ENCODE results near the gene PIK3AP1. TPM values are rescaled to one million over a fixed set of nuclear protein-coding genes. Genes with fewer than 3 reads are reported as not detected.
"Not testable (repeated sequence)": the region's sequence is repeated elsewhere in the genome, so short reads cannot be mapped to it uniquely, and the experiment has no call there.

PIK3AP1 gene
- total RNA-seq, 2 donors from 2014 or later: 0.87 to 9.1 TPM

DNA sequence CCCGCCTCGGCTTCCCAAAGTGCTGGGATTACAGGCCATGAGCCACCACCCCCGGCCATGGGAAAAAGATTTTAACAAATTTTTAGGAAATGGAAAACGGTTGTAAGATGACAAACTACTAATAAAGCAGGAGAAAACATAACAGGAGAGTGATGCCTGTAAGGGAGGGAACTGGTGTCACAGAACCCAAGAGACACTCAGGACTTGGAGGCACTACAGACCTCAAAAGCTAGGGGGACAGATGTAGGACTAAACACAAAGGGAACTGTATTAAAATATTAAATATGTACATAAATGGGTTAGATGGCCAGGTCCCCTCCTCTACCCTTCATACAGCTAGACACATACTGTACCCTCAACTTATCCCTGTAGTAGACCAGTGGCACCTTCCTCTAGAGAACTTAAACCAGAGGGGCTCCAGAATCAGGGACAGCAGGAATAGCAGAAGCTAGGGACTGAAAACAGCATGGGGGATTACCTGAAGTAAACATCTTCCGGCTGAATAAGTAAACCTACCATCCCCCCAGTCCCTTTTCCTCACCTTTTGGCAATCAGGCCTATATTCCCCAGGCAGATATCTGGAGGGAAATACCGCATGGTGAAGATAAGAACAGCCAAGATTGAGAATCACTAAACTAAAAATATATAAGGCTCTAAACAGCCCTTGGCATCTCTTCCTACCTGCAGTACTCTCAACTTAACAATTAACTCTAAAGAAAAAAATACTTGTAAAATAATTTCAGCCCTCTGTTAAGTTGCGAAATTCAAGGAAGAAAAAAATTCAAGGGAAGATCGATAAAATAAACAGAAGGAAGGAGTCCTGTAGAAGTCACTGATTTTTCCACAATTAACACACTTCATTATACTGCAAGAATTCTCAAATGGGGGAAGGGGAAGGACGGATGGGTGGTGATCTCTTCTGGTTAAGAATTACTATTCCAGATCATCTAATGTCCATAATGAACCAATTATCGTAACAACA is 149.0 kb downstream of the PIK3AP1 start:
- no peak overlapping the region for H3K27ac Mint-ChIP-seq
- ATAC-seq (no peak), DNase-seq (ENCODE audit: low spot score in 2 of 2) (no peak)
- H3K9me3 Mint-ChIP-seq: no peaks in the 10 kb centered on the region
- peaks cover 15 to 30% of the 10 kb centered on the region in 2 donors for H3K36me3 Mint-ChIP-seq

DNA sequence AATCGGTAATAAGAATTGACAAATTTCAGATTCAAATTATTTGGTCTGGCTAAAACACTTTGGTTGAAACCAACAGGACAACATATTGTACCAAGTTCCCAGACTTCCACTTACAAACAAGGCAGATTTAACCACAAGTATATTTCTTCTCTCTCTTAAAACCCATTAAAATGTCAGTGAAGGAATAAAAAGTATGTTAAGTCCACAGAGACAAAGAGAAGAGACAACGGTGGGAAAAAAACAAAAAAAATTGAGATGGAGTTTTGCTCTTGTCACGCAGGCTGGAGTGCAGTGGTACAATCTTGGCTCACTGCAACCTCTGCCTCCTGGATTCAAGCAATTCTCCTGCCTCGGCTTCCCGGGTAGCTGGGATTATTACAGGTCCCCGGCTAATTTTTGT is 149.8 kb downstream of the PIK3AP1 start:
- Mint-ChIP-seq H3K36me3 (peaks cover 15 to 29% of the 10 kb centered on the region in 2 donors), H3K9me3 (no peaks in the 10 kb centered on the region), H3K27ac (no peak overlapping the region)
- DNase-seq (ENCODE audit: low spot score in 2 of 2) (no peak), ATAC-seq (no peak)

DNA sequence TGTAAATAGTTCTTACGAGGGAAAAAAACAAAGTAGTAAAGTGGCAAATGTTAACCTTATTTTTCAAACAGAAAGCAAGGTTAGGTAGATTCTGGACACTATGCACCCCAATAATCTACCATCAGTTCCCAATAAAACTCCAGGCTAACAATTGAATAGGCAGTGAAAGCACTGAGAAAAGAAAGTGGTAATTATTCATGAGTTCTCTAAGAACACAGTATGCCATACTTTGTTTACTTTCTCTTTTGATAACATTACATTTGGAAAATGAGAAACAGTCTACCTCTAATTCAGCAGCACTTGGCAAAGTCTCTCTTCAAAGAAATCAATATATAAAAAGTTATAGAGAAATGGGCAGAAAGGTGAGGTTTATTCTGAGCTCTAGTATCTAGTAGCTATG is 151.9 kb downstream of the PIK3AP1 start:
- Mint-ChIP-seq H3K9me3 (no peaks in the 10 kb centered on the region), H3K36me3 (peaks cover 2 to 13% of the 10 kb centered on the region in 2 donors), H3K27ac (no peak overlapping the region)
- ATAC-seq (no peak), DNase-seq (ENCODE audit: low spot score in 2 of 2) (no peak)

DNA sequence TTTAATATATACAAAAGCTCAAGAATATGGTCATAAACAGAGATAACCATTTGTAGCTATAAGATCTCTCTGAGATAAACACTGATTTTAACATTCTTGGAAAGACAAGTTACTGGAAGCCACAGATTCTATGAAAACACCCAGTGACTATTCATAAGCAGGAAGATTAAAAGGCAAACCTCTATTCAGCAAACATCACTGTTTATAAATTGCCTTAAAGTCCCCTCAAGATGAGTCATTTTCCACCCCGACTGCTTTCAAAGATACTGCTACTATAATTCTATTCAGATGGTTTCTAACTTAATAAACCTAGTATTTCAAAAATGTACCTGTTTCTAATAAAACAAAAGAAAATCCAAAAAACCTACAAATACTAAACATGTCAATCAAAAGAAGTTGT is 154.5 kb downstream of the PIK3AP1 start:
- DNase-seq (ENCODE audit: low spot score in 2 of 2) (no peak), ATAC-seq (peak; percentile 26 to 80)
- Mint-ChIP-seq H3K9me3 (no peaks in the 10 kb centered on the region), H3K27ac (no peak overlapping the region), H3K36me3 (peaks cover 0 to 10% of the 10 kb centered on the region in 2 donors)

DNA sequence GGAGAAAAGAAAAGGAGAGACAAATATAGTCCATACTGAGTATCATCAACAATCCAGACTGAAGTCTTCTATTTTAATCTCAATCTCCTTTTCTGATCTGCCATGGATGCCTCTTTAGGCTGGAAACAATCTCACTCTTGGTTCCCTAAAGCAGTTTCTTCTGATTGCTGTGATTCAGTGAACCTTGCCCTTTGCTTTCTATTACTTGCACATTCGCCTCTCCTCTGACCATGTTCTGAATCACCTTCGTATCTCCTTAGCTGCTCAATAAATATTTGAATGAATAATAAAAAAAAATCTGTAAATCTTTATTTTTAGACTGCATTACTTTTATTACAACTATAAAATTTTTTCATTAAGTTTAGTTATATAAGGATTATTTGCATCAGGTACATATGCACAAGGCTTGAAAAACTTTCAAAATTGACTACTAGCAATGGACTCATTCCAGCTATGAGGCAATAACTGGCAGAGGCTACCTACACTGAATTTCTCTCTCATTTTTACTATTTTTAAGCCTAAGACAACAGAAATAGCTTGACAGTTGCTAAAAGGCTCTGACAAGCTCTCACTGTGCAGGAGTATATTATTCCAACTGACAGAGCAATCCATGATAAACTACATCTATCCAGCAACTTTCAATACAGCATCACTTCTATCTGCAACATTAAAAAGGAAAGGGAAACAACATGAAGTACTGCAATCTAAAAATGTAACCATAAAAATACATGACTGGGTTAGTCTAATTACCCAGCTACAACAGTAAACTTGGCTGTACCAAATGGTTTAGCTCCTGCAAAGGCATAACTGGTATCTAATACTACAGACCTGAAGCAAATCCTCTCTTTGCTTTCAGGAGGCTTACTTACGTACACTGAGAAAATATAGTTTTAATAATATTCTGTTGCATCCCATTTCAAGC is 159.1 kb downstream of the PIK3AP1 start:
- H3K36me3 Mint-ChIP-seq: peaks cover 9 to 19% of the 10 kb centered on the region in 2 donors
- H3K27ac Mint-ChIP-seq: no peak overlapping the region
- H3K9me3 Mint-ChIP-seq: no peaks in the 10 kb centered on the region
- no peak for DNase-seq (ENCODE audit: low spot score in 2 of 2)
- ATAC-seq: no peak

DNA sequence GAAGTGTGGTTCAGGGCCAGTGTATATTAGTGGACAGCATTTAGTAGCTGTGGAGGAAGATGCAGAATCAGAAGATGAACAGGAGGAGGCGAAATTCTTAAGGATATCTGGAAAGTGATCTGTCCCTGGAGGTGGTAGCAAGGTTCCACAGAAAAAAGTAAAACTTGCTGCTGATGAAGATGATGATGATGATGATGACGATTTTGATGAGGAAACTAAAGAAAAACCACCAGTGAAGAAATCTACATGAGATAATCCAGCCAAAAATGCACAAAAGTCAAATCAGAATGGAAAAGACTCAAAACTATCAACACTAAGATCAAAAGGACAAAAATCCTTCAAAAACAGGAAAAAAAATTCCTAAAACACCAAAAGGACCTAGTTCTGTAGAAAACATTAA is 159.8 kb downstream of the PIK3AP1 start:
- H3K9me3 Mint-ChIP-seq: no peaks in the 10 kb centered on the region
- DNase-seq (ENCODE audit: low spot score in 2 of 2) (no peak), ATAC-seq (no peak)
- peak overlapping the region in 1 of 2 donors; percentile 10 for H3K27ac Mint-ChIP-seq
- H3K36me3 Mint-ChIP-seq: peaks cover 9 to 19% of the 10 kb centered on the region in 2 donors

DNA sequence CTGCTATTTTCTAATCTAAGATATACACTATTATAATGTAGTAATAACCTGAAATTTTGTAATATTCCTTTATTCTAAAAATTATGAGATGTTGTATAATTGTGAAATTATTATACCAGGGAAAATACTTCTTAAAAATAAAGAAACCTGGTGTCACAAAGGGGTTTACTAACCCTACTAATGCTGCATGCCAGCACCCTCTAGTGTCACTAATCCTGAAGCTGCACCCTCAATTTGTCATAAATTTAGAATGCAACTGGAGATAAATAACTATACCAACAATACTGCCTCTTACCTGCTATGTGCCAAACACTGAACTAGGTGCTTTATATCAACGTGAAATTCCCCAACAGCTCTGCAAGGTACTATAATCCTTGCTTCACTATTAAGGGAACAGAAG is 164.3 kb downstream of the PIK3AP1 start:
- peaks cover 9% of the 10 kb centered on the region in 2 donors for H3K36me3 Mint-ChIP-seq
- no peak for ATAC-seq
- no peaks in the 10 kb centered on the region for H3K9me3 Mint-ChIP-seq
- H3K27ac Mint-ChIP-seq: no peak overlapping the region
- no peak for DNase-seq (ENCODE audit: low spot score in 2 of 2)

DNA sequence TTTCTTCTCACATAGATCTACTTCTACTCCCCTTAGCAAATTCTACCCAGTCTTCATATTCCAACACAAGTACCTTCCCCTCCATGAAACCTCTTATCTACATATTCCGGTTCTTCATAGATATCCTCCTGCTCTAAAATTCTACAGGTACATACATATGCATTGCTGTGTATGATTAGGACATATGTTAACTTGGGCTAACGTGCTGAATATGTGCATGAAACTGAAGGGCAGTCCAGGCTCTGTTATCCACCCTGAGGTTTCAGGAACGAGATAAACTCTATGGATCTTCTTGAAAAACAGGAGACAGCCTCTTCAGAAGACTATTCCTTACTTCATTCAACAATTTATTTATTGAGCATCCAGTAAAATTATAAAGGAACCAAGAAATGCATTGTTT is 165.0 kb downstream of the PIK3AP1 start:
- peaks cover 4% of the 10 kb centered on the region in 2 donors for H3K36me3 Mint-ChIP-seq

DNA sequence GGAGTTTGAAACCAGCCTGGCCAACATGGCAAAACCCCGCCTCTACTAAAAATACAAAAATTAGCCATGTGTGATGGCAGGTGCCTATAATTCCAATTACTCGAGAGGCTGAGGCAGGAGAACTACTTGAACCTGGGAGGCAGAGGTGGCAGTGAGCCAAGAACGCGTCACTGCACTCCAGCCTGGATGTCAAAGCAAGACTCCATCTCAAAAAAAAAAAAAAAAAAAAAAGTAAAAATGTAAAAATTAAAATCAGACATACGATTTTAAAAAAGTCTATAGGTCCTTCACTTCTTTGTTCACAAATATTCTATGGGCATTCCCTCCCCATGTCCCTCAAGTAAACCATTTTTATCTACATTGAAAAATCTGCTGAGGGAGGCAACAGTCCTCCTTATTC is 171.7 kb downstream of the PIK3AP1 start:
- no peak overlapping the region for H3K27ac Mint-ChIP-seq
- ATAC-seq (no peak), DNase-seq (ENCODE audit: low spot score in 2 of 2) (no peak)
- H3K9me3 Mint-ChIP-seq: no peaks in the 10 kb centered on the region
- peaks cover 9 to 19% of the 10 kb centered on the region in 2 donors for H3K36me3 Mint-ChIP-seq

More for the DNA sequence above, 165.0 kb downstream of the PIK3AP1 start:
- H3K9me3 Mint-ChIP-seq: no peaks in the 10 kb centered on the region
- no peak overlapping the region for H3K27ac Mint-ChIP-seq
- DNase-seq (ENCODE audit: low spot score in 2 of 2) (no peak), ATAC-seq (no peak)

DNA sequence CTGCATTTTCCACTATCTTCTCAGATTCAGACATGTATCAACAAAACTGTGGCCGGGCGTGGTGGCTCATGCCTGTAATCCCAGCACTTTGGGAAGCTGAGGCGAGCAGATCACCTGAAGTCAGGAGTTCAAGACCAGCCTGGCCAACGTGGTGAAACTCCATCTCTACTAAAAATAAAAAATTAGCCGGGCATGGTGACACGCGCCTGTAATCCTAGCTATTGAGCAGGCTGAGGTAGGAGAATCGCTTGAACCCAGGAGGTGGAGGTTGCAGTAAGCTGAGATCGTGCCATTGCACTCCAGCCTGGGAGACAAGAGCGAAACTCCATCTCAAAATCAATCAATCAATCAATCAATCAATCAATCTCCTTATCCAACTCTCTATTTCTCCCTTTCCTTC is 174.8 kb downstream of the PIK3AP1 start:
- not testable (repeated sequence) for H3K27ac Mint-ChIP-seq; H3K9me3 Mint-ChIP-seq; DNase-seq (ENCODE audit: low spot score in 2 of 2); ATAC-seq
- H3K36me3 Mint-ChIP-seq: peaks cover 17 to 32% of the 10 kb centered on the region in 2 donors

Other genes with a start within 250 kb of the PIK3AP1 start
- under 1 TPM in 1 of 2 donors, not detected in 1; 0.16 TPM for gene TLL2, start 206.6 kb downstream of the PIK3AP1 start, total RNA-seq
- 10 to 100 TPM; 48.4 to 64.7 TPM for gene TM9SF3, start 133.5 kb downstream of the PIK3AP1 start, total RNA-seq
- gene LCOR, start 111.8 kb upstream of the PIK3AP1 start, total RNA-seq: 10 to 100 TPM; 27.1 to 30.0 TPM

Data from activated naive CD4-positive, alpha-beta T cell treated with anti-CD3 and anti-CD28 coated beads, Interleukin-2, amount 50 U/mL, for 72 hours (primary cell).